Caco-2 (cell line): ENCODE measurements around the gene RAB11FIP4. TPM values are rescaled to one million over a fixed set of nuclear protein-coding genes. Genes with fewer than 3 reads are reported as not detected.

Experiments
- BruUV-seq: library from RNA; stranded (reverse); fragments of 400-500 nt; replicated peaks from 2 replicates; lab custom pipeline; 2021; lab: Mats Ljungman, UMichigan
- CTCF ChIA-PET: fragments of 300-600 bp; sonication (Branson Sonifier 250); formaldehyde crosslinking; loops from one replicate; lab custom pipeline; 2022; ENCODE audit warnings: antibody characterized with exemption; lab: Charles Lee
- POLR2A ChIA-PET: fragments of 300-600 bp; sonication (Branson Sonifier 250); formaldehyde crosslinking; loops from one replicate; lab custom pipeline; 2022; ENCODE audit warnings: antibody characterized with exemption; lab: Charles Lee
- DNase-seq, 2 experiments: peaks; one replicate each; pipeline versions ENCODE4 v3.0.0 to v3.0.0-alpha.2; 2020 to 2022
- H3K27me3 ChIP-seq: replicated peaks from 2 replicates; pipeline ENCODE4 v1.6.0; 2011; ENCODE audit warnings: low read length; ENCODE audit not compliant: control insufficient read depth, insufficient read depth
- H3K36me3 ChIP-seq: 2 replicates; pipeline ENCODE4 v1.5.1; 2011; ENCODE audit warnings: low read length; ENCODE audit not compliant: control insufficient read depth, insufficient read depth
- H3K4me1 ChIP-seq: fragments of 250-450 bp; sonication (Bioruptor Pico); 2 replicates; pipeline ENCODE4 v1.5.1; 2020; ENCODE audit warnings: mild to moderate bottlenecking
- H3K4me3 ChIP-seq: 2 replicates; pipeline ENCODE4 v1.5.1; 2011; ENCODE audit warnings: low read depth, mild to moderate bottlenecking, control low read depth, low read length
- H3K9me3 ChIP-seq: fragments of 250-450 bp; sonication (Bioruptor Pico); 2 replicates; pipeline ENCODE4 v1.5.1; 2020; ENCODE audit warnings: mild to moderate bottlenecking, moderate library complexity
- H3K27ac Mint-ChIP-seq: one replicate; pipeline ENCODE4 v1.8.0; 2022; ENCODE audit warnings: mixed read lengths; ENCODE audit not compliant: unreplicated experiment
- H3K27me3 Mint-ChIP-seq: one replicate; pipeline ENCODE4 v1.8.0; 2022; ENCODE audit warnings: mixed read lengths; ENCODE audit not compliant: insufficient read depth, unreplicated experiment
- H3K36me3 Mint-ChIP-seq: one replicate; pipeline ENCODE4 v1.8.0; 2022; ENCODE audit warnings: mild to moderate bottlenecking, mixed read lengths; ENCODE audit not compliant: insufficient read depth, unreplicated experiment
- H3K4me1 Mint-ChIP-seq: one replicate; pipeline ENCODE4 v1.8.0; 2022; ENCODE audit warnings: low read depth, mixed read lengths; ENCODE audit not compliant: unreplicated experiment
- H3K4me3 Mint-ChIP-seq: one replicate; pipeline ENCODE4 v1.8.0; 2022; ENCODE audit warnings: mild to moderate bottlenecking, moderate library complexity, mixed read lengths; ENCODE audit not compliant: unreplicated experiment
- H3K9me3 Mint-ChIP-seq: one replicate; pipeline ENCODE4 v1.8.0; 2022; ENCODE audit warnings: mixed read lengths; ENCODE audit not compliant: unreplicated experiment
- CTCF ChIP-seq, 2 experiments: fragments of 200-600 bp in 1 of 2; IDR thresholded peaks; 1 replicate in 1 of 2; 2 replicates in 1 of 2; pipeline versions ENCODE4 v1.5.1 to v1.8.0; 2011 to 2022; ENCODE audit warnings: antibody characterized with exemption in 1 of 2, control low read depth in 1 of 2, inconsistent platforms in 1 of 2, low read depth in 1 of 2, low read length in 1 of 2, mild to moderate bottlenecking in 1 of 2, moderate library complexity in 1 of 2; ENCODE audit not compliant: insufficient read depth in 1 of 2, severe bottlenecking in 1 of 2, unreplicated experiment in 1 of 2
- intact Hi-C: fragments of 100-400 bp; cut with micrococcal nuclease; formaldehyde crosslinking; loops from one replicate; pipeline ENCODE4 v1.10.0; 2022; ENCODE audit not compliant: unreplicated experiment
- total RNA-seq: library from RNA; stranded (reverse); gene quantifications from 2 replicates; pipeline ENCODE4 v1.2.3, GENCODE V29; 2022

The RAB11FIP4 gene
- total RNA-seq, 1 experiment from 2014 or later, result 90.3 TPM

DNA sequence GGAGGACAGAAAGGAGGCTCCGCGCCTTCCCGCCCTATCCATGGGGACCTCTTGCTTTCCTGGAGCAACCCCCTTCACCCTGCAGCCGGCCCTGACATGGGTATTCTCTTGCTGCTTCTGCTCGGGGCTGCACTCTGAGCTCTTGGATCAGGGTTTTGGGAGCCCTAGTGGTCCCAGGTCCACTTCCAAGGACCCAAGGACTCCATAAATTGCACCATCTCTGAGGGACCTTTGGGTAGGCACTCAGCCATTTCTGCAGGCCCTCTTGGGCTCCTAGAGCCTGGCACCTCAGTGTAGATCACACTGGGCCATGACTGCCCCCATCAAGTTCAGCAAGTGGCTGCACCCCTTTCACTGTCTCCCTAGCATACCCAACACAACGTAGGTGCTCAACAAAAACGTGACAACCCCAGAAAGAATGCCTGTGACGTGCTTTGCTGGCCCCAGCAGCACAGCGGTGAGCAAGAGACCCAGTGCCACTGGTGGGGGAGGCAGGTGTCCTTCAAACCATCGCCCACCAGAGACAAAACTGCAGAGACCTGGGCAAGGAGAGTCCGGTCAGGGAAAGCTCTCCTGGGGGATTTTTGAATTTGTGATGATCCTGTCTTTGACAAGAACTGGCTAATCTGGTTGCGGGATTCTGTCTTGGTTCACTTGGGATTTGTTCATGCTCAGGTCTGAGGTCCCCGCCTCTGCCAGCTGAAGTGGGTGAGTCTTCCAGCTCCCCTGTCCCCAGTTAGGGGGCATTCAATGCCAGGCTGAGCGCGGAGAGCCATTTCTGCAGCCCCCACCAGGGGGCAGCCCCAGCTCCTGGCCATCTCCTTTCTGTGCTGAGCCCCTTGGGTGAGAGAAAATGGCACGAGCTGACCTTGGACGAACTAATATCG is 2.5 kb upstream of the RAB11FIP4 start:
- POLR2A ChIA-PET, result no interaction called here
- peaks cover 2% of the 10 kb centered on the region for H3K27me3 ChIP-seq
- no peak overlapping the region for H3K4me3 ChIP-seq
- Mint-ChIP-seq H3K4me3 (no peak overlapping the region), H3K9me3 (no peaks in the 10 kb centered on the region), H3K4me1 (no peaks in the 10 kb centered on the region), H3K27me3 (peaks cover 12% of the 10 kb centered on the region), H3K27ac (no peak overlapping the region), H3K36me3 (peaks cover 11% of the 10 kb centered on the region)
- CTCF ChIA-PET, result interaction anchor here (0.5 to 2.2 kb wide), 11 partner anchors 9 to 1093 kb away, joined by 3 to 12 read pairs (median 3); no protein-coding TSS in a partner anchor
- no peaks in the 10 kb centered on the region for H3K4me1 ChIP-seq
- no peaks in the 10 kb centered on the region for H3K36me3 ChIP-seq
- no TSS peak for BruUV-seq
- TF ChIP-seq CTCF (IDR thresholded peaks at IDR 0.05; ENCODE audit: insufficient read depth in 1 of 2, low read depth in 1 of 2, low read length in 1 of 2, severe bottlenecking in 1 of 2, unreplicated experiment in 1 of 2), result peak; percentile 87 to 93
- peak in 1 of 2 experiments; percentile 63 for DNase-seq
- no peaks in the 10 kb centered on the region for H3K9me3 ChIP-seq
- intact Hi-C loops, result loop anchor here (1.0 kb wide), 1 partner anchor 136 kb away; no protein-coding TSS in a partner anchor

DNA sequence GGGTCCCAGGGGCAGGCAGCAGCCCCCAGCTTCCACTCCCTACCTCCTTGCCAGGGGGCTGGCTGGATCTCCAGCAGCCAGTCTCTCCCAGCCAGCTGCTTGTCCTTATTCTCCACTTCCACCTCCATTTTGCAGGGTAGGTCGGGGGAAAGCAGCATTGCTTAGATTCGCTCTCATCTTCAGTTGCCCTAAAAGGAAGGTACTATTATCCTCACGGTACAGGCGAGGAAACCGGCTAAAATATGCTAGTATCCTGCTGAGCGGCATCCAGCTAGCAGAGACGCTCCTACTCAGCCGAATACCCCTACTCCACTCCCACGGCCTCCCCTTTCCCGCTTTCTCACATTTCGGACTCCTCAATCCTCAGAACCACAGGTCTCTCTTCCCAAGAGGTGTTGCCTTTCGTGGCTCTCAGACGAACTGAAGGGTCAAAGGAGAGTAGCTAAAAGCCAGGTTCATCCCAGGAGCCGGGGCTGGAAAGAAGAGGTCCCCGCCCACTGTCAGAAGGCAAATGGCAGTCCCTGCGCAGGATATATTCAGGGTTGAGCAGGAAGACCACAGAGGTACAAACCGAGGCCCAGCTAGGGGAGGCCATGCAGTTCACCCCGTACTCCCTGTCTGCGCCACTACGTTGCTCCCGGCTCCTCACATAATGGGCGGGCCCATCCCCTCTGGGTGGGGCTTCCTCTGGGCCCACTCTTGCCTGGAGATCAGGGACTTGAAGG is 1.7 kb upstream of the RAB11FIP4 start:
- Mint-ChIP-seq H3K27ac (no peak overlapping the region), H3K4me3 (peak overlapping the region; percentile 72), H3K4me1 (no peaks in the 10 kb centered on the region), H3K27me3 (peaks cover 15% of the 10 kb centered on the region), H3K36me3 (peaks cover 11% of the 10 kb centered on the region), H3K9me3 (no peaks in the 10 kb centered on the region)
- Histone ChIP-seq H3K9me3 (no peaks in the 10 kb centered on the region), H3K4me1 (no peaks in the 10 kb centered on the region), H3K4me3 (no peak overlapping the region), H3K36me3 (no peaks in the 10 kb centered on the region), H3K27me3 (peaks cover 2% of the 10 kb centered on the region)
- CTCF ChIA-PET, result interaction anchor here (0.8 to 2.2 kb wide), 7 partner anchors 12 to 132 kb away, joined by 3 to 12 read pairs (median 3); no protein-coding TSS in a partner anchor
- no TSS peak for BruUV-seq
- POLR2A ChIA-PET, result no interaction called here
- intact Hi-C loops, result loop anchor here (1.0 to 5.0 kb wide), 2 partner anchors 37 to 135 kb away; no protein-coding TSS in a partner anchor
- no peak for TF ChIP-seq CTCF (IDR thresholded peaks at IDR 0.05; ENCODE audit: insufficient read depth in 1 of 2, low read depth in 1 of 2, low read length in 1 of 2, severe bottlenecking in 1 of 2, unreplicated experiment in 1 of 2)
- DNase-seq, result no peak

- peaks cover 7% of the 10 kb centered on the region for H3K36me3 Mint-ChIP-seq
- no TSS peak for BruUV-seq
- Histone ChIP-seq H3K36me3 (no peaks in the 10 kb centered on the region), H3K9me3 (no peaks in the 10 kb centered on the region), H3K4me3 (no peak overlapping the region), H3K4me1 (no peaks in the 10 kb centered on the region), H3K27me3 (peaks cover 2% of the 10 kb centered on the region)
- H3K4me1 Mint-ChIP-seq, result no peaks in the 10 kb centered on the region
- no peak for TF ChIP-seq CTCF (IDR thresholded peaks at IDR 0.05; ENCODE audit: insufficient read depth in 1 of 2, low read depth in 1 of 2, low read length in 1 of 2, severe bottlenecking in 1 of 2, unreplicated experiment in 1 of 2)
- intact Hi-C loops, result loop anchor here (5.0 kb wide), 1 partner anchor 37 kb away; no protein-coding TSS in a partner anchor
- ChIA-PET POLR2A (no interaction called here), CTCF (no interaction called here)
- peaks cover 15% of the 10 kb centered on the region for H3K27me3 Mint-ChIP-seq
- peak overlapping the region; percentile 72 for H3K4me3 Mint-ChIP-seq
- no peak for DNase-seq
- H3K9me3 Mint-ChIP-seq, result no peaks in the 10 kb centered on the region
- H3K27ac Mint-ChIP-seq, result no peak overlapping the region
Measured at GRCh38 chr17:31390426-31390747, 1.1 kb upstream of the RAB11FIP4 start.
